Activated CD8-positive, alpha-beta T cell treated with anti-CD3 and anti-CD28 coated beads for 36 hours (primary cell): ENCODE results near the gene A1CF. TPM values are rescaled to one million over a fixed set of nuclear protein-coding genes. Genes with fewer than 3 reads are reported as not detected.
"Not testable (repeated sequence)": the region's sequence is repeated elsewhere in the genome, so short reads cannot be mapped to it uniquely, and the experiment has no call there.

Source experiments
- ATAC-seq: fragments of 200-7000 bp; cut with Tn5 transposase; one replicate; pipeline ENCODE4 v1.10.0; 2021; ENCODE audit warnings: mild to moderate bottlenecking, moderate library complexity
- CTCF ChIA-PET: fragments of 350-600 bp; sonication (Branson Sonifier 250); formaldehyde crosslinking; loops from one replicate; lab custom pipeline; 2021; ENCODE audit warnings: antibody characterized with exemption; lab: Charles Lee
- POLR2A ChIA-PET: fragments of 350-600 bp; sonication (Branson Sonifier 250); formaldehyde crosslinking; loops from one replicate; lab custom pipeline; 2021; ENCODE audit warnings: antibody characterized with exemption; lab: Charles Lee
- DNase-seq: peaks from one replicate; pipeline ENCODE4 v3.0.0-alpha.2; 2020
- H3K27ac Mint-ChIP-seq: one replicate; pipeline ENCODE4 v1.8.0; 2021; ENCODE audit warnings: mild to moderate bottlenecking, mixed read lengths
- H3K27me3 Mint-ChIP-seq: one replicate; pipeline ENCODE4 v1.8.0; 2021; ENCODE audit warnings: mixed read lengths
- H3K36me3 Mint-ChIP-seq: one replicate; pipeline ENCODE4 v1.8.0; 2021; ENCODE audit warnings: low read depth, mixed read lengths
- H3K4me1 Mint-ChIP-seq: one replicate; pipeline ENCODE4 v1.8.0; 2021; ENCODE audit warnings: low read depth, mixed read lengths
- H3K4me3 Mint-ChIP-seq: one replicate; pipeline ENCODE4 v1.8.0; 2021; ENCODE audit warnings: mild to moderate bottlenecking, moderate library complexity, mixed read lengths
- H3K9me3 Mint-ChIP-seq: one replicate; pipeline ENCODE4 v1.8.0; 2021; ENCODE audit warnings: mixed read lengths
- CTCF ChIP-seq: fragments of 200-600 bp; IDR thresholded peaks from one replicate; pipeline ENCODE4 v1.8.0; 2022; ENCODE audit warnings: antibody characterized with exemption, mild to moderate bottlenecking
- intact Hi-C: fragments of 100-400 bp; cut with micrococcal nuclease; formaldehyde crosslinking; loops from one replicate; pipeline ENCODE4 v1.10.0; 2022
- total RNA-seq, 2 experiments: library from RNA; stranded (reverse); gene quantifications; one replicate each; pipeline ENCODE4 v1.2.3, GENCODE V29; 2021

Gene A1CF
- total RNA-seq, 2 experiments from 2014 or later = not detected

DNA sequence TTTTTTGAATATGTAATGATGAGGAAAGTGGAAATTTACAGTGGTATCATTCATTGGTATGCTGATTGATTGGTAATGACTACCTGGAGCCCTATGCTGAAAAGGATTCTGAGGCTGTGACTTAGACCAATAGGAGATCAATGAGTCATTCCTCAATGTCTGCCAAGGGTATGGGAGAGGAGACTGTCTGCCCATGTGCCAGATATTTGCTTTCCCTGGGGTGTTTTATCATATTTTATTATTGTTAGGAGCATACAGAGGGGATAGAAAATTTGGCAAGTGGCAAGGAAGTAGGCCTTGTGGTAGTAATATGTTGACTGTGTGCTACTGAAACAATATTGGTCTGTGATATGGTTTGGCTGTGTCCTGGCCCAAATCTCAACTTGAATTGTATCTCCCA is 90.9 kb downstream of the A1CF start:
- H3K27me3 Mint-ChIP-seq = peaks cover 11% of the 10 kb centered on the region
- H3K27ac Mint-ChIP-seq = no peak overlapping the region
- ATAC-seq (no peak), DNase-seq (no peak)
- ChIA-PET CTCF (no interaction called here), POLR2A (no interaction called here)
- intact Hi-C loops = no loop called here
- no peak overlapping the region for H3K4me3 Mint-ChIP-seq
- no peaks in the 10 kb centered on the region for H3K9me3 Mint-ChIP-seq
- no peak for TF ChIP-seq CTCF
- H3K36me3 Mint-ChIP-seq = no peaks in the 10 kb centered on the region
- H3K4me1 Mint-ChIP-seq = no peaks in the 10 kb centered on the region

- no peak overlapping the region for H3K27ac Mint-ChIP-seq
- H3K4me1 Mint-ChIP-seq = peaks cover 8% of the 10 kb centered on the region
- intact Hi-C loops = no loop called here
- no peak for TF ChIP-seq CTCF
- ChIA-PET POLR2A (no interaction called here), CTCF (no interaction called here)
- H3K36me3 Mint-ChIP-seq = no peaks in the 10 kb centered on the region
- H3K27me3 Mint-ChIP-seq = peaks cover 2% of the 10 kb centered on the region
- DNase-seq (no peak), ATAC-seq (no peak)
- no peaks in the 10 kb centered on the region for H3K9me3 Mint-ChIP-seq
- H3K4me3 Mint-ChIP-seq = no peak overlapping the region
These were observed 96.2 kb downstream of the A1CF start for GRCh38 chr10:50788951-50789945.

DNA sequence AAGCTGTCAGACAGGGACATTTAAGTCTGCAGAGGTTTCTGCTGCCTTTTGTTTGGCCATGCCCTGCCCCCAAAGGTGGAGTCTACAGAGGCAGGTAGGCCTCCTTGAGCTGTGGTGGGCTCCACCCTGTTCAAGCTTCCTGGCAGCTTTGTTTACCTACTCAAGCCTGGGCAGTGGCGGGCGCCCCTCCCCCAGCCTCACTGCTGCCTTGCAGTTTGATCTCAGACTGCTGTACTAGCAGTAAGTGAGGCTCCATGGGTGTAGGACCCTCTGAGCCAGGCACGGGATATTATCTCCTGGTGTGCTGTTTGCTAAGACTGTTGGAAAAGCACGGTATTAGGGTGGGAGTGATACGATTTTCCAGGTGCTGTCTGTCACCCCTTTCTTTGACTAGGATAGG is 97.5 kb downstream of the A1CF start:
- ATAC-seq, H3K27ac Mint-ChIP-seq, H3K36me3 Mint-ChIP-seq, CTCF ChIA-PET, H3K4me1 Mint-ChIP-seq, H3K9me3 Mint-ChIP-seq, POLR2A ChIA-PET, intact Hi-C loops, H3K27me3 Mint-ChIP-seq, H3K4me3 Mint-ChIP-seq, DNase-seq: not testable (repeated sequence)

- CTCF ChIA-PET, H3K9me3 Mint-ChIP-seq, H3K27ac Mint-ChIP-seq, H3K27me3 Mint-ChIP-seq, ATAC-seq, intact Hi-C loops, H3K4me3 Mint-ChIP-seq, POLR2A ChIA-PET, DNase-seq, H3K4me1 Mint-ChIP-seq, H3K36me3 Mint-ChIP-seq: not testable (repeated sequence)
These were observed 103.4 kb downstream of the A1CF start for GRCh38 chr10:50782017-50782416.

DNA sequence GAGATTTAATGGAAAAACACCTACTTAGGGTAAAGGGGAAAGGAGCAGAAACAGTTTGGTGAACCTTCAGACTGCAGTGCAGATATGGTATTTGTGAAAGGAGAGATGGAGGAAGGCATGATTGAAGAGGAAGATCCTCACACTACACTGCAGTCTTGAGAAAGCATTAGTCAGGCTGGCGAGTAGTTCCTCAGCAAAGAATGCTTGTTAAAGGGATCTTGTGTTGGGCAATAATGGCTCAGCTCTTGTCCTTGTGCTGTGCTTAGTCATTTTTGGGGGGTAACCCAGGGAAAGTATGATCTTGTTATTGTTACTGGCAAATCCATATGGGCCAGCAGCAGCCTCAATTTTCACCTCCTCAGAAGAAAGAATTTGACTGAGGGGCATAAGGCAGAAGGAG is 105.4 kb downstream of the A1CF start:
- intact Hi-C loops, DNase-seq, H3K27me3 Mint-ChIP-seq, H3K4me1 Mint-ChIP-seq, H3K4me3 Mint-ChIP-seq, H3K9me3 Mint-ChIP-seq, POLR2A ChIA-PET, H3K27ac Mint-ChIP-seq, CTCF ChIA-PET, H3K36me3 Mint-ChIP-seq, ATAC-seq: not testable (repeated sequence)

GRCh38 chr10:50774868-50775267 is 110.6 kb downstream of the A1CF start:
- H3K4me3 Mint-ChIP-seq, CTCF ChIA-PET, ATAC-seq, DNase-seq, H3K27me3 Mint-ChIP-seq, H3K27ac Mint-ChIP-seq, H3K9me3 Mint-ChIP-seq, intact Hi-C loops, POLR2A ChIA-PET, H3K36me3 Mint-ChIP-seq, H3K4me1 Mint-ChIP-seq: not testable (repeated sequence)

DNA sequence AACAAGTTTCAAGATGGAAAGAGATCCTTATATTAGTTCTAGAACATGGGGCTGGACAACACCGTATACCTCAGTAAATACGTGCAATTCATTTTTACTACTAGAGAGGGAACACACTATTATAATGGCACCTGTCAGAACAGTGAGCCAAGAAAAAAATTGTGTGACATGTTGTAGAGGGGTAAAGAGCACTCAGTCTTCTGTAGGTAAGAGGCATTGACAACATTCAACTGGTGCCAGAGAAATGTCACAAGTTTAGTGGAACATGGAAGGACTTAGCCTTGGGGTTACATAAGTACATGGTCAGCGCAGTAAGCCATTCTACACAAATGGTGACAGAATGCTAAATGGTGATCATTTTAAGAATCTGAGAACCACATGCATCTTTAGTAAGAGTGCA is 113.4 kb downstream of the A1CF start:
- H3K4me3 Mint-ChIP-seq, intact Hi-C loops, H3K9me3 Mint-ChIP-seq, H3K27me3 Mint-ChIP-seq, H3K27ac Mint-ChIP-seq, CTCF ChIA-PET, ATAC-seq, H3K36me3 Mint-ChIP-seq, POLR2A ChIA-PET, H3K4me1 Mint-ChIP-seq, DNase-seq: not testable (repeated sequence)

DNA sequence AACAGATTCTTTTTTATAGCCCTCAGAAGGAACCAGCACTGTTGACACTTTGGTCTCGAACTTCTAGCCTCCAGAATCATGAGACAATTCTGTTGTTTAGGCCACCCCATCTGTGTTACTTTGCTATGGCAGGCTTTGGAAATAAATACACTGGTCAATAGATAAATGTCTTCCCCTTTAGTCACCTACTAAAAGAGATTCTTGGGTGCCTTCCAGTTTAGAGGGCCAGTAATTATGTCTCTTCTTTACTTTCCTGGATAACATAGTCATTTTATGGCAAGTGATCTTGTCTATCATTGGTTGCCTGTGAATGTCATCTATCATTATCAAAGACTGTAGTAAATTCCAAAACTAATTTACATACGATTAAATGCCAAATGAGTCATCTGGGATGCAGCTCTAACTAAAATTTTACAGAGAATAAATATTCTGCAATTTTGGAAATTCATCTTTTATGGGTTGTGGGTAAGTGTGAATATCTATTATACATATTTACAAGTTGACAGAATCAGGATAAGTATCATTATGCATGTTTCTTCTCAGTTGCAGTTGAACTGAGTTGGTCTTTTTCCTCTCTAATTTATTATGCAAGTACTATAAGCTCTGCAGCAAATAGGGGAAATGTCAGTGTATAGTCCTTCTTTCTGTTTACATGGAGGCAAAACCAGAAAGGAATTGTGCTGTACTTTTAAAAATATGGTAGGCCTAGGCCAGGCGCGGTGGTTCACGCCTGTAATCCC is 118.5 kb downstream of the A1CF start:
- H3K36me3 Mint-ChIP-seq, H3K27me3 Mint-ChIP-seq, intact Hi-C loops, DNase-seq, H3K9me3 Mint-ChIP-seq, H3K27ac Mint-ChIP-seq, POLR2A ChIA-PET, CTCF ChIA-PET, ATAC-seq, H3K4me3 Mint-ChIP-seq, H3K4me1 Mint-ChIP-seq: not testable (repeated sequence)
